K562 (cell line): ENCODE measurements around the gene SLC34A3. TPM values are rescaled to one million over a fixed set of nuclear protein-coding genes. Genes with fewer than 3 reads are reported as not detected.
A peak's percentile ranks its signal among the peaks of the same experiment; 100 is the strongest.

Experiments used
- ATF3 ChIP-seq, 2 experiments: fragments of 450-650 bp in 1 of 2; sonication (generic) in 1 of 2; formaldehyde crosslinking in 1 of 2; IDR thresholded peaks in 1 of 2; conservative IDR thresholded peaks in 1 of 2; 2 replicates each; pipeline versions ENCODE4 v1.6.1 to v1.8.1; 2016 to 2023; ENCODE audit warnings: mild to moderate bottlenecking in 2 of 2, moderate library complexity in 2 of 2, inconsistent platforms in 1 of 2, missing genetic modification reagents in 1 of 2
- BDP1 ChIP-seq: IDR thresholded peaks from 3 replicates; pipeline ENCODE4 v1.6.1; 2011; ENCODE audit not compliant: insufficient read length, insufficient read depth
- BHLHE40 ChIP-seq: IDR thresholded peaks from 2 replicates; pipeline ENCODE4 v1.6.1; 2011; ENCODE audit warnings: low read length, improper control_type of control experiment
- CXXC5 ChIP-seq: fragments of 250-450 bp; sonication (Bioruptor Pico); IDR thresholded peaks from 2 replicates; pipeline ENCODE4 v1.8.0; 2022; ENCODE audit warnings: inconsistent platforms, mild to moderate bottlenecking, moderate library complexity
- ELF1 ChIP-seq: fragments of 200-800 bp; sonication (Bioruptor generic); IDR thresholded peaks from 2 replicates; pipeline ENCODE4 v1.6.1; 2016; ENCODE audit warnings: missing genetic modification characterization, missing compliant biosample characterization
- ELF2 ChIP-seq: fragments of 250-450 bp; sonication (Bioruptor Pico); IDR thresholded peaks from 2 replicates; pipeline ENCODE4 v1.5.0; 2021; ENCODE audit warnings: mild to moderate bottlenecking
- FOXP1 ChIP-seq: sonication (generic); formaldehyde crosslinking; IDR thresholded peaks from 2 replicates; pipeline ENCODE4 v1.8.0; 2022; ENCODE audit warnings: mild to moderate bottlenecking, missing genetic modification reagents
- GABPB1 ChIP-seq: sonication (generic); formaldehyde crosslinking; IDR thresholded peaks from 2 replicates; pipeline ENCODE4 v1.8.0; 2022; ENCODE audit warnings: mild to moderate bottlenecking, missing genetic modification reagents
- GATAD2B ChIP-seq: fragments of 450-650 bp; IDR thresholded peaks from 2 replicates; pipeline ENCODE4 v1.6.1; 2017; ENCODE audit warnings: mild to moderate bottlenecking, borderline replicate concordance
- HNRNPLL ChIP-seq: fragments of 200-400 bp; formaldehyde crosslinking; IDR thresholded peaks from 2 replicates; pipeline ENCODE4 v1.6.1; 2017; ENCODE audit warnings: low read length, low read depth, mild to moderate bottlenecking; ENCODE audit not compliant: poor library complexity, severe bottlenecking
- KLF6 ChIP-seq: fragments of 250-450 bp; sonication (Bioruptor Pico); IDR thresholded peaks from 2 replicates; pipeline ENCODE4 v1.4.0; 2020; ENCODE audit warnings: mild to moderate bottlenecking, moderate library complexity, borderline replicate concordance
- POLR2H ChIP-seq: IDR thresholded peaks from 2 replicates; pipeline ENCODE4 v1.6.1; 2016; ENCODE audit warnings: missing genetic modification characterization, low read depth, mild to moderate bottlenecking, control low read depth, missing compliant biosample characterization, moderate library complexity
- POLR3A ChIP-seq: IDR thresholded peaks from 2 replicates; pipeline ENCODE4 v1.6.1; 2011; ENCODE audit warnings: borderline replicate concordance, mild to moderate bottlenecking, moderate library complexity; ENCODE audit not compliant: insufficient read length, insufficient read depth; ENCODE audit errors: extremely low read depth
- RBFOX2 ChIP-seq: fragments of 200-400 bp; formaldehyde crosslinking; IDR thresholded peaks from 2 replicates; pipeline ENCODE4 v1.6.1; 2017; ENCODE audit warnings: low read depth, mild to moderate bottlenecking, low read length, moderate library complexity
- RBM15 ChIP-seq: fragments of 200-400 bp; formaldehyde crosslinking; IDR thresholded peaks from 2 replicates; pipeline ENCODE4 v1.6.1; 2018; ENCODE audit warnings: mild to moderate bottlenecking, low read length, moderate library complexity; ENCODE audit not compliant: insufficient read depth
- RBM22 ChIP-seq: fragments of 200-400 bp; formaldehyde crosslinking; IDR thresholded peaks from 2 replicates; pipeline ENCODE4 v1.6.1; 2018; ENCODE audit warnings: low read length, low read depth; ENCODE audit not compliant: poor library complexity, severe bottlenecking
- RBM34 ChIP-seq: fragments of 200-400 bp; formaldehyde crosslinking; IDR thresholded peaks from 2 replicates; pipeline ENCODE4 v1.6.1; 2018; ENCODE audit warnings: low read length, borderline replicate concordance; ENCODE audit not compliant: insufficient read depth
- SNAPC5 ChIP-seq: fragments of 250-450 bp; sonication (Bioruptor Pico); IDR thresholded peaks from 2 replicates; pipeline ENCODE4 v1.8.0; 2021; ENCODE audit warnings: moderate library complexity, mild to moderate bottlenecking, inconsistent platforms
- ZBTB33 ChIP-seq: sonication (generic); formaldehyde crosslinking; IDR thresholded peaks from 2 replicates; pipeline ENCODE4 v1.8.1; 2023; ENCODE audit warnings: mild to moderate bottlenecking, missing genetic modification reagents
- ZBTB8A ChIP-seq: fragments of 450-650 bp; IDR thresholded peaks from 2 replicates; pipeline ENCODE4 v1.6.1; 2018; ENCODE audit warnings: mild to moderate bottlenecking, moderate library complexity; ENCODE audit not compliant: partially characterized antibody
- polyA plus RNA-seq, 8 experiments: library from polyadenylated mRNA; depleted of rRNA in 4 of 8; stranded (reverse) in 5 of 8; unstranded in 3 of 8; fragments of >200 nt; fragmentation: Nextera tagmentation in 2 of 8; fragmentation: Illumina TruSeq in 1 of 8; extraction: Ambion mirVana in 2 of 8; extraction: Trizol in 1 of 8; gene quantifications; 2 replicates each; pipeline versions ENCODE4 v1.2.1 to v1.2.3, GENCODE V29; 2011 to 2014; ENCODE audit warnings: inconsistent platforms in 1 of 8, missing spikeins in 1 of 8
- total RNA-seq, 7 experiments: library from RNA; depleted of rRNA in 6 of 7; stranded (reverse); fragments of >200 nt in 6 of 7; fragmentation: Illumina TruSeq in 2 of 7; extraction: Trizol in 2 of 7; gene quantifications; 2 replicates each; pipeline versions ENCODE4 v1.2.1 to v1.2.3, GENCODE V29; 2011 to 2021; ENCODE audit warnings: low replicate concordance in 1 of 7
- TF ChIP-seq, protein P1 (sequence below): fragments of 250-450 bp; sonication (Bioruptor Pico); IDR thresholded peaks from 2 replicates; pipeline ENCODE4 v1.8.0; 2022; ENCODE audit warnings: inconsistent platforms

The SLC34A3 gene
- total and polyA plus RNA-seq, 9 of the 15 experiments (the other 6 are each of a cell fraction or from before 2014, with no cell fraction given), result not detected

DNA sequence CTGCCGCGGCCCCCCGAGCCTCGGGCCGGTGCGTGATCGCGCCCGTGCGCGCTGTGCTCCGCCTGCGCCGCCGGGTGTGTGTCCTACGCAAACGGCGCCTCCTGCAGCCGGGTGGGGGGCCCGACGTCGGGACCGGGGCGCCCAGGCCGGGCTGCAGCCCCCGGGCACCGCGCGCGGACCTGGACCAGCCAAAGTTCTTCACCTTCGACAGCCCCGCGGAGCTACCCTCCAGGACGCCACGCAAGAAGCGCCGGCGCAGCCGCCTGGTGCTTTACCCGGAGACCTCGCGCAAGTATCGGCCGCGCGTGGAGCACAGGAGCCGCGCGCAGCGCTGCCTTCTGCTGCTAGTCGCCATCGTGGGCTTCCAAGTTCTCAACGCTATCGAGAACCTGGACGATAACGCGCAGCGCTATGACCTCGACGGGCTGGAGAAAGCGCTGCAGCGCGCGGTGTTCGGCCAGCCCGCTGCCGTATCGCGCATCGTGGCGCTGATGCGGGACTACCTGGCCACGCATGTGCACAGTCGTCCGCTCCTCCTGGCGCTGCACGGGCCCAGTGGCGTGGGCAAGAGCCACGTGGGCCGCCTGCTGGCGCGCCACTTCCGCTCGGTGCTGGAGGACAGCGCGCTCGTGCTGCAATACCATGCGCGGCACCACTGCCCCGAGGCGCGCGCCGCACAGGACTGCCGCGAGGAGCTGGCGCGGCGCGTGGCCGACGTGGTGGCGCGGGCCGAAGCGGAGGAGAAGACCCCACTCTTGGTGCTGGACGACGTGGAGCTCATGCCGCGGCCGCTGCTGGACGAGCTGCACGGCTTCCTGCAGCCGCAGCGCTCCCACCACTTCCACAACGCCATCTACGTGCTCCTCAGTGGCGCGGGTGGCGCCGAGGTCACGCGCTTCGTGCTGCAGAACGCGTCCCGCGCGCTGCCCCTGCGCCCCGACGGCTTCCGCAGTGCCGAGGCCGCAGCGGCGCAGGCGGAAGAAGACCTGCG lies 48.3 kb downstream of the SLC34A3 start (continued):
- TF ChIP-seq SNAPC5 (CRISPR knock-in tag) (no peak), HNRNPLL (peak; percentile 96), CXXC5 (CRISPR knock-in tag) (0 out of 2 replicates have a peak, but pooled peaks have one; percentile 47), ZBTB33 (peak; percentile 99), ZBTB8A (no peak), RBFOX2 (peak; percentile 19; the same call in 1 of the 2 replicates), ELF1 (tag) (no peak), BDP1 (no peak), ELF2 (CRISPR knock-in tag) (no peak), ATF3 (IDR thresholded peaks at IDR 0.05) (0 out of 2 replicates have a peak, but pooled peaks have one; percentile 38), ATF3 (CRISPR knock-in tag; conservative IDR thresholded peaks at IDR 0.05) (no peak), GABPB1 (CRISPR knock-in tag) (0 out of 2 replicates have a peak, but pooled peaks have one; percentile 20), BHLHE40 (peak; percentile 23; the same call in 1 of the 2 replicates), RBM15 (no peak), POLR2H (no peak), FOXP1 (CRISPR knock-in tag) (no peak), POLR3A (no peak), KLF6 (no peak), RBM22 (peak; percentile 45), RBM34 (no peak), GATAD2B (0 out of 2 replicates have a peak, but pooled peaks have one; percentile 24)
- TF ChIP-seq, protein P1, sequence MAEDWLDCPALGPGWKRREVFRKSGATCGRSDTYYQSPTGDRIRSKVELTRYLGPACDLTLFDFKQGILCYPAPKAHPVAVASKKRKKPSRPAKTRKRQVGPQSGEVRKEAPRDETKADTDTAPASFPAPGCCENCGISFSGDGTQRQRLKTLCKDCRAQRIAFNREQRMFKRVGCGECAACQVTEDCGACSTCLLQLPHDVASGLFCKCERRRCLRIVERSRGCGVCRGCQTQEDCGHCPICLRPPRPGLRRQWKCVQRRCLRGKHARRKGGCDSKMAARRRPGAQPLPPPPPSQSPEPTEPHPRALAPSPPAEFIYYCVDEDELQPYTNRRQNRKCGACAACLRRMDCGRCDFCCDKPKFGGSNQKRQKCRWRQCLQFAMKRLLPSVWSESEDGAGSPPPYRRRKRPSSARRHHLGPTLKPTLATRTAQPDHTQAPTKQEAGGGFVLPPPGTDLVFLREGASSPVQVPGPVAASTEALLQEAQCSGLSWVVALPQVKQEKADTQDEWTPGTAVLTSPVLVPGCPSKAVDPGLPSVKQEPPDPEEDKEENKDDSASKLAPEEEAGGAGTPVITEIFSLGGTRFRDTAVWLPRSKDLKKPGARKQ (CRISPR knock-in tag), result peak; percentile 29; the same call in 1 of the 2 replicates
